Measurements from ENCODE around the gene ZNF827.

The ZNF827 gene, protein sequence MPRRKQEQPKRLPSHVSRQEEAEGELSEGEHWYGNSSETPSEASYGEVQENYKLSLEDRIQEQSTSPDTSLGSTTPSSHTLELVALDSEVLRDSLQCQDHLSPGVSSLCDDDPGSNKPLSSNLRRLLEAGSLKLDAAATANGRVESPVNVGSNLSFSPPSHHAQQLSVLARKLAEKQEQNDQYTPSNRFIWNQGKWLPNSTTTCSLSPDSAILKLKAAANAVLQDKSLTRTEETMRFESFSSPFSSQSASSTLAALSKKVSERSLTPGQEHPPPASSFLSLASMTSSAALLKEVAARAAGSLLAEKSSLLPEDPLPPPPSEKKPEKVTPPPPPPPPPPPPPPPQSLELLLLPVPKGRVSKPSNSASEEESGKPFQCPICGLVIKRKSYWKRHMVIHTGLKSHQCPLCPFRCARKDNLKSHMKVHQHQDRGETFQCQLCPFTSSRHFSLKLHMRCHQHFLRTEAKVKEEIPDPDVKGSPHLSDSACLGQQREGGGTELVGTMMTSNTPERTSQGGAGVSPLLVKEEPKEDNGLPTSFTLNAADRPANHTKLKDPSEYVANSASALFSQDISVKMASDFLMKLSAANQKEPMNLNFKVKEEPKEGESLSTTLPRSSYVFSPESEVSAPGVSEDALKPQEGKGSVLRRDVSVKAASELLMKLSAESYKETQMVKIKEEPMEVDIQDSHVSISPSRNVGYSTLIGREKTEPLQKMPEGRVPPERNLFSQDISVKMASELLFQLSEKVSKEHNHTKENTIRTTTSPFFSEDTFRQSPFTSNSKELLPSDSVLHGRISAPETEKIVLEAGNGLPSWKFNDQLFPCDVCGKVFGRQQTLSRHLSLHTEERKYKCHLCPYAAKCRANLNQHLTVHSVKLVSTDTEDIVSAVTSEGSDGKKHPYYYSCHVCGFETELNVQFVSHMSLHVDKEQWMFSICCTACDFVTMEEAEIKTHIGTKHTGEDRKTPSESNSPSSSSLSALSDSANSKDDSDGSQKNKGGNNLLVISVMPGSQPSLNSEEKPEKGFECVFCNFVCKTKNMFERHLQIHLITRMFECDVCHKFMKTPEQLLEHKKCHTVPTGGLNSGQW

GRCh38 chr4:145938618-145939440 is at the start of gene ZNF827:
ZNF827 (minus strand) TSS chr4:145938823; CDS start chr4:145938407, 416 bp downstream.
- no peak for FAIRE-seq

DNA sequence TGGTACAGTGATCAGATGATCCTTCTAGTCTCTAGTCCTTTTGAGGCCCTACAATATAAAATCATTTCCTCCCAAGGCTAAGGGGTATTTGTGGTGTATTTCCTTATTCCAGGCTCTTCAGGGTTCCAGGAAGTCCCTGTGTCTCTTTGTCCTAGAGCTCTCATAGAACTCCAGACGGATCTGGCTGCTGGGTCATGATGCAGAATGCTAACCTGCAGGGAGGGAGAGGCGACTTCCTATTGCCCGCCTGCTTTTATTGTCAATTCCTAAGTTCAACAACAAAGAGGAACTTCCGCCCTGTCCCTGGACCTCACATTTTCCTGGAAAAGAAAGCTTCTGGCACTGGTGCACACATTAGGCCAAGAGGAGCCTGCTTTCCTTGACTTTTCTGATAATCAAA is 45.9 kb upstream of the ZNF827 start:
- FAIRE-seq: no peak

GRCh38 chr4:145982791-145983190 is 44.2 kb upstream of the ZNF827 start:
- FAIRE-seq: no peak

DNA sequence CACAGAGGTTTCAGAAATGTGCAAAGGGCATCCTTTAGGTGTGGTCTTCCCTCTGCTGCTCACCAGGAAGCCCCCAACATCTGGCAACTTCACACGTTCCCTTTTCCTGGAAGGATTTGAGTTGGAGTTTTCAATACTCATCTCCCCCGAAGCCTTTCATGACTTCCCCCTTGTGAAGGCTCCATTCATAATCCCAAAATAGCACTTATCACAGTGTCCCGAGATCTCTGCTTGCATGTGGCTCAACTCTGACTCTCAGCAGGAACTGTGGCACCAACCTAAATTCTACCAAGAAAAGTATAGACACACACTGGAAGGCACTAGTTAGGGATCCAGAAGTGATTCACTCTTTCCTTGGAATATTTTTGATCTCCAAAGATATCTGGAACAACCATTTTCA is 40.5 kb upstream of the ZNF827 start:
- FAIRE-seq: no peak

- FAIRE-seq: no peak
These were observed 38.1 kb upstream of the ZNF827 start for GRCh38 chr4:145976680-145977079.

GRCh38 chr4:145960012-145960411 is 21.4 kb upstream of the ZNF827 start:
- no peak for FAIRE-seq

DNA sequence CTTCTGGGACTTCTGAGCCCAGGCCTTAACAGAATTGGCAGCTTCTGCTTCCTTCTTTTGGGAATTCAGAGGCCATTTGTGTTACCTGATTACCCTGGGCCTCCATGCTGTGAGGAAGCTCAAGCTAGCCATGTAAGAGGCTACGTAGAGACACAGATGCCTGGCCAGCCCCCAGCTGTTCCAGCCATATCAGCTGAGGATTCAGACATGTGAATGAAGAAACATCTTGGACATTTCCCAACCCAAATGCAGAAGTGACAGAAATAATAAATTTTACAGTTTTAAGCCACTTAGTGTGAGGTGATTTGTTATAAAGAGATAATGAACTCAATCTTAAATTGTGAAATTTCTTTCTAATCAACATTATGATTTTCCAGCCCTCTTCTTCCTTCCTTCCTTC is 18.7 kb upstream of the ZNF827 start:
- FAIRE-seq: no peak

DNA sequence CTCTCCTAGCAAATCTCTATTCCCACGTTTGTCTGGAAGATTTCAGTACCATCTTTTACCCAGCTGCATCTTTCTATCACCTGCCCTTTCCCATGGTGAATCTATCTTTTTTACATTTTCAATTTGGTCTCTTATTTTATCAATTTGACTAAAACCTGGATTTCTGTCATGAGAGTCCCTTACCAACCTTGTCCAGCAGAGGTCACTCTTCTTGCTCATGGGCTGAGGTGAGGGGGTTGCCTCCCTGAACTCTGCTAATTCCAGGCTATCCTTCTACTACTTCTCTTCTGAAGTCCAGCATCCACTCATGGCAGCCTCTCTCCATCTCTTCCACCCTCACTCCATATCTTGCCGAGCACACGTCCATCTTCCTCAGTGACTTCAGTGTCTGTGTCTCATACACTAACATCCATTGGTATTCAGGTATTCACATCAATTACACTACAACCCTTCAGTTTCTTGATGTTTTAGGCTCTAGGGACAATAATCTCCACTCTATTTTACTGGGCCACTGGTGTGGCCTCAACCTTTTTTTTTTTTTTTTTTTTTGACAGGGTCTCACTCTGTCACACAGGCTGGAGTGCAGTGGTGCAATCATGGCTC is 17.8 kb upstream of the ZNF827 start:
- FAIRE-seq: no peak

GRCh38 chr4:145954924-145955339 is 16.3 kb upstream of the ZNF827 start:
- FAIRE-seq: no peak

GRCh38 chr4:145951931-145952330 is 13.3 kb upstream of the ZNF827 start:
- FAIRE-seq: no peak

- no peak for FAIRE-seq
These were observed 7.0 kb upstream of the ZNF827 start for GRCh38 chr4:145945431-145946155.

- no peak for FAIRE-seq
These were observed 6.3 kb upstream of the ZNF827 start for GRCh38 chr4:145944886-145945285.

GRCh38 chr4:145939856-145940255 is 1.2 kb upstream of the ZNF827 start:
- FAIRE-seq: peak; percentile 68

DNA sequence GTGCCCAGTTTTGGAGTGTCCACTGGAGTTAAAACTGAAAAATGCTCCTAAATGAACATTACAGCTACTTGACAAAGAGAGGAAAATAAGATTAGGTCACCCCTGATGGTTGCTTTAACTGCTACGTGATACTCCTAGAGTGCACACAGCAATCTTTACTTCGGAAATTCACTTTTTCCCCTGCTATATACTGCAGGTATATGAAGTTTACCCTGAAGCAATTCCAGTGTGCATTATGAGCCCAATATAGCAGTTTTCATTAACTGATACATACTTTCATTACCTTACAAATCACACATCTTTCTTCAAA is 773 bp upstream of the ZNF827 start:
- no peak for FAIRE-seq

GRCh38 chr4:145937971-145938611 is 532 bp downstream of the ZNF827 start:
- no peak for FAIRE-seq

- FAIRE-seq: no peak
These were observed 1.4 kb downstream of the ZNF827 start for GRCh38 chr4:145936997-145937901.

DNA sequence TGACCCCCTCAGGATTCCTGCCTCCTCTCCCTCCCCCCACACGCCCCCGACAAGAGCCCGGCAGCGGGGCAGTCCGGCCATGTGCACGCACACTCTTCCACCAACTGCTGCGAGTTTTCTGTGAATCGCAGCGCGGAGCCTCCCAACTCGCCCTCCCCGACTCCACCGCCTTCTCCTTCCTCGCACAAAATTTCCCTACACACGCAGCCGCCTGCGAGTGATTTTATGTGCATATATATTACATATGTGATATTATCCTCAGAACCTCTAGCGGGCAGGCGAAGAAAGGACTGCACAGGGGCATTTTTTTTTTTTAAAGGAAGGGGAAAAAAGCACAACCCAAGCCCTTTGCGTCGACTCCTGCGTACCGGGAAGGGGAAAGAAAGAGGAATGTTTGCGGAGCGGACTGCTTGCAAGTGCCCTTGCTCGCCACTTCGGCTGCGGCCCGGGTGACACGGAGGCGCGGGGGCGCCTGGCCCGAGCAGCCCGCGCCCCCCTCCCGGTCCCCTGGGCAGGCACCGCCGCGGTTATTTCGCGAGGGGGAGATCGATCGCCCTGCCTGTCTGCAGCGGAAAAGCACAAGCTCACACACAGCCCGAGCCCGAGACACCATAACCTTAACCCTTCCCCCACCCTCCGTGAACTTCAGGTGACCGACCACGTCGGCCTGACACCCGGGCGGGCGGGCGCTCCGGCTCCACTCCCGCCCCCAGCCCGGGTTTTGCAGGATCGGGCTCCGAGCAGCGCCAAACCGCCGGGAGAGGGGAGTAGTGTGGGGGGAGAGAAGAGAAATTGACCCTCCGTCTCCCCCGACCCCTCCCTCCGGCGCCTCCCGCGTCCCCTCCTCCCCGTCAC is 2.3 kb downstream of the ZNF827 start:
- no peak for FAIRE-seq

- no peak for FAIRE-seq
These were observed 3.1 kb downstream of the ZNF827 start for GRCh38 chr4:145935253-145936141.
